ENCODE results near the gene CCDC28B. TPM values are rescaled to one million over a fixed set of nuclear protein-coding genes. Genes with fewer than 3 reads are reported as not detected.

CCDC28B gene
- total RNA-seq, 4 donors from 2014 or later = 2.7 to 8.0 (median 5.6) TPM

- Histone ChIP-seq H3K27ac (no peak overlapping the region), H3K4me3 (no peak overlapping the region), H3K36me3 (peaks cover 0 to 85% of the 10 kb centered on the region in 2 donors), H3K9me3 (no peaks in the 10 kb centered on the region), H3K27me3 (no peaks in the 10 kb centered on the region), H3K4me1 (peaks cover 6 to 14% (median 6%) of the 10 kb centered on the region in 3 donors)
- TF ChIP-seq POLR2AphosphoS5 (IDR thresholded peaks at IDR 0.05) (no peak), EP300 (IDR thresholded peaks at IDR 0.05) (no peak), CTCF (IDR thresholded peaks at IDR 0.05) (no peak), POLR2A (IDR thresholded peaks at IDR 0.05) (no peak)
- WGBS, 2 donors (ENCODE audit: low coverage in 1 of 2) = no CpG with 5 or more reads among the region's 6 CpGs
- no peak for ATAC-seq
Observed at GRCh38 chr1:32194984-32195383, 5.4 kb upstream of the CCDC28B start.

- no peak overlapping the region for H3K27ac ChIP-seq
- H3K36me3 ChIP-seq = peaks cover 0 to 80% of the 10 kb centered on the region in 2 donors
- H3K4me3 ChIP-seq = no peak overlapping the region
- peaks cover 6 to 19% (median 8%) of the 10 kb centered on the region in 3 donors for H3K4me1 ChIP-seq
- ATAC-seq = no peak
- TF ChIP-seq CTCF (IDR thresholded peaks at IDR 0.05) (no peak), EP300 (IDR thresholded peaks at IDR 0.05) (no peak), POLR2A (IDR thresholded peaks at IDR 0.05) (no peak), POLR2AphosphoS5 (IDR thresholded peaks at IDR 0.05) (no peak)
- no peaks in the 10 kb centered on the region for H3K9me3 ChIP-seq
- no peaks in the 10 kb centered on the region for H3K27me3 ChIP-seq
- WGBS, 2 donors (ENCODE audit: low coverage in 1 of 2) = 81 to 90% methylated on average over 2 to 3 of the region's 3 CpGs
Observed at GRCh38 chr1:32195531-32195930, 4.9 kb upstream of the CCDC28B start.

- no peak for TF ChIP-seq POLR2AphosphoS5 (IDR thresholded peaks at IDR 0.05)
- TF ChIP-seq CTCF (IDR thresholded peaks at IDR 0.05) = no peak
- no peak for TF ChIP-seq POLR2A (IDR thresholded peaks at IDR 0.05)
- no peak for TF ChIP-seq EP300 (IDR thresholded peaks at IDR 0.05)
- Histone ChIP-seq H3K27ac (no peak overlapping the region), H3K9me3 (no peaks in the 10 kb centered on the region), H3K36me3 (peaks cover 0 to 73% of the 10 kb centered on the region in 2 donors), H3K27me3 (no peaks in the 10 kb centered on the region), H3K4me3 (no peak overlapping the region), H3K4me1 (peaks cover 6 to 24% (median 8%) of the 10 kb centered on the region in 3 donors)
- ATAC-seq = no peak
Observed at GRCh38 chr1:32195972-32196823, 4.2 kb upstream of the CCDC28B start.

- WGBS, 2 donors (ENCODE audit: low coverage in 1 of 2) = no CpG with 5 or more reads among the region's 1 CpG
- Histone ChIP-seq H3K27ac (no peak overlapping the region), H3K9me3 (no peaks in the 10 kb centered on the region), H3K36me3 (peaks cover 0 to 64% of the 10 kb centered on the region in 2 donors), H3K4me3 (no peak overlapping the region), H3K4me1 (peaks cover 6 to 33% (median 15%) of the 10 kb centered on the region in 3 donors), H3K27me3 (no peaks in the 10 kb centered on the region)
- TF ChIP-seq EP300 (IDR thresholded peaks at IDR 0.05) = no peak
- no peak for TF ChIP-seq CTCF (IDR thresholded peaks at IDR 0.05)
- TF ChIP-seq POLR2A (IDR thresholded peaks at IDR 0.05) = no peak
- TF ChIP-seq POLR2AphosphoS5 (IDR thresholded peaks at IDR 0.05) = no peak
- no peak for ATAC-seq
Observed at GRCh38 chr1:32197074-32197473, 3.3 kb upstream of the CCDC28B start.

- H3K36me3 ChIP-seq = peaks cover 0 to 57% of the 10 kb centered on the region in 2 donors
- no peaks in the 10 kb centered on the region for H3K9me3 ChIP-seq
- H3K4me1 ChIP-seq = peaks cover 6 to 36% (median 15%) of the 10 kb centered on the region in 3 donors
- no peak for ATAC-seq
- TF ChIP-seq POLR2AphosphoS5 (IDR thresholded peaks at IDR 0.05) = no peak
- TF ChIP-seq EP300 (IDR thresholded peaks at IDR 0.05) = no peak
- no peak for TF ChIP-seq CTCF (IDR thresholded peaks at IDR 0.05)
- TF ChIP-seq POLR2A (IDR thresholded peaks at IDR 0.05) = no peak
- no peaks in the 10 kb centered on the region for H3K27me3 ChIP-seq
- WGBS, 2 donors (ENCODE audit: low coverage in 1 of 2) = 64 to 76% methylated on average over 2 of the region's 6 CpGs
- H3K27ac ChIP-seq = peak overlapping the region in 1 of 4 donors; percentile 24
- H3K4me3 ChIP-seq = no peak overlapping the region
Observed at GRCh38 chr1:32197837-32198236, 2.6 kb upstream of the CCDC28B start.
